ENCODE data around the gene INO80.

The INO80 gene

DNA sequence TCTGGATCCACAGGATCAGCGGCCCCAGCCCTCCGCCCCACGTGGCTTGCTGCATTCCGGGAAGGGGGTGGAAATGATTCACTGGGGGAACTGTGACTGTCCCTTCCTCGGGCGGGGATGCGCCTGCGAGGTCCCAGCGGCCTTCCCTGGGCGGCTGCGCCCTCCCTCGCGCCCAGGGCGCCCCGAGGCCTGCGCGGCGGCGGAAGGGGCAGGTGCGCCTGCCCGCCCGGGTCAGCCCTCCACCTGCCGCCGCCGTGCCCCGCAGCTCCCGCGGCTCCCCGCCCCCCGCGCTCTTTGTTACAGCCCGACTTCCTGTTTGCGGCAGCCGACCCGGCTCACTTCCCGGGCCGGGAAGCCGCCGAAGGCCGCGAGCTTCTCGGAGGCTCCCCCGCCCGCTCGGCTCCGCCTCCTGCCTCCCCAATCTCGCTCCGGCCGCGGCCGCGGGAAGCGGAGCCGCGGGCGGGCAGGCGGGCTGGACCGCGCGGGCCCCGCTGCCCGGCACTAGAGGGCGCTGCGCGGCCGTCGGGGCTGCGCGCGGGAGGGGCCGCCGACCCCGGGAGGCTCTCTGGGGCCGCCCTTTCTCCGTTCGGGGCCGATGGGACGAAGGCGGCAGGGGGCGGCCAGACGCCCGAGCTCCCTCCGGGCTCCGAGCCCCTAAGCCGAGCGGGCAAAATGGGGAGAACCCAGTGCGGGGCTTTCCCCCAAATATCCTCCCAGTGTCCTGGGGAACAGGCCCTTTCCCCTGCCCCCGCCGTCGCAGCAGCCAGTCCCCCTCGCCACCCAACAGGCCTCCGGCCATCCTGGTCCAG, 174.3 kb downstream of the INO80 start:
- DNase-seq = peak; percentile 72 to 74

GRCh38 chr15:40941068-40941527, 175.0 kb downstream of the INO80 start:
- DNase-seq = no peak

- DNase-seq = no peak
Observed at GRCh38 chr15:40940296-40940801, 175.7 kb downstream of the INO80 start.

GRCh38 chr15:40938536-40938870, 177.6 kb downstream of the INO80 start:
- DNase-seq = no peak

- DNase-seq = peak; percentile 16 to 48
Observed at GRCh38 chr15:40937762-40938535, 178.1 kb downstream of the INO80 start.

GRCh38 chr15:40936709-40937666, 179.1 kb downstream of the INO80 start:
- DNase-seq = no peak

- no peak for DNase-seq
Observed at GRCh38 chr15:40936234-40936708, 179.8 kb downstream of the INO80 start.

DNA sequence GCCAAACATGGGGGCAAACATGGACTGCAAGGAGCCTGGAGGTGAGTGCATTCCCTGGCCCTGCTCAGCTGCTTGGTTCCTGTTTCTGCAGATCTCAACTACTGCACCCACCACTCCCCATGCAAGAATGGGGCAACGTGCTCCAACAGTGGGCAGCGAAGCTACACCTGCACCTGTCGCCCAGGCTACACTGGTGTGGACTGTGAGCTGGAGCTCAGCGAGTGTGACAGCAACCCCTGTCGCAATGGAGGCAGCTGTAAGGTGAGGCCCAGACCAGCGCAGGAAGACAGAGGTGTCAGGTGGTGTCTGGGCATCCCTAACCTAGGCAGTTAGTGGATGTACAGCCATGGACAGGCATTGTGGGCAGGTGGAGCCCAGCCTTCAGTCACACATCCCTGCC, 181.6 kb downstream of the INO80 start:
- no peak for DNase-seq

GRCh38 chr15:40933517-40933902, 182.6 kb downstream of the INO80 start:
- no peak for DNase-seq

DNA sequence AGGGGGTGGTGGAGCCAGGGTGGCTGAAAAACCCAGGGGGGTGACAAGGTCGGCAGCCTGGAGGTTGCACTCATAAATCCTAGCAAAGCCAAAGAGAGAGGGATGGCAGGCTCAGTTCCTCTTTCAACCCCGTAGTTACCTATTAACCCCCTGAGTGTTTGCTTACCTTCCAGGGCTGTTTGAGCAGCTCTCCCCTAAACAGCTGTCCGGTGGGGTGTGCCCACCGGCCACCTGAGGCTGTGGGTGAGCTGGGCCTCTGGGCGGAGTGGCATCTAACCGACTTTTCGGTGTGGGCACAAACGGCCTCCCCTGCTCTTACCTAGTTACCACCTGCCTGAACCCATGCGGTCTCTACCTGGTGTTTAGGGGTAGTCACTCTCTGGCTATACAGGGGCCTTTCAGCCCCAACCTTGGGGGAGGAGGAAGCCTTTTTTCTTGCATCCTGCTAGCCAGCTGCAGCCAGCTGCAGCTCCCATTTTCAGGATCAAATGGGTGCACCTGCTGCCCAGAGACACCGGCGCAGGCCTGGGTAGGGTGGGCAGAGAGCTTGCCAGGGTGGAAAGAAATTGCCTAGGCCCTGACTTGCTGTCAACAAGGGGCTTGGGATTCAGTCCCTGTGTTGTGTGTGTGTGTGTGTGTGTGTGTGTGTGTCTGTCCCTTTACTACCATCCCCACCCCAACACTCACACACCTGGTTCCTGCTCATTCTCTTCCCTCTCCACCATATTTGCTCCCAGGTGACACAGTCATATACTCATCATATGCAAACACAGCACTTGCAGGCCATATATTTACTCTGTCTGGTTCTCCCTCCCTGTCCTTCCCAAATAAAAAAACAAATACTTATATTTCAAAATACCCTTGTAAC, 183.2 kb downstream of the INO80 start:
- no peak for DNase-seq

GRCh38 chr15:40932156-40932555, 183.9 kb downstream of the INO80 start:
- DNase-seq = no peak

GRCh38 chr15:40931300-40932142, 184.6 kb downstream of the INO80 start:
- DNase-seq = no peak

DNA sequence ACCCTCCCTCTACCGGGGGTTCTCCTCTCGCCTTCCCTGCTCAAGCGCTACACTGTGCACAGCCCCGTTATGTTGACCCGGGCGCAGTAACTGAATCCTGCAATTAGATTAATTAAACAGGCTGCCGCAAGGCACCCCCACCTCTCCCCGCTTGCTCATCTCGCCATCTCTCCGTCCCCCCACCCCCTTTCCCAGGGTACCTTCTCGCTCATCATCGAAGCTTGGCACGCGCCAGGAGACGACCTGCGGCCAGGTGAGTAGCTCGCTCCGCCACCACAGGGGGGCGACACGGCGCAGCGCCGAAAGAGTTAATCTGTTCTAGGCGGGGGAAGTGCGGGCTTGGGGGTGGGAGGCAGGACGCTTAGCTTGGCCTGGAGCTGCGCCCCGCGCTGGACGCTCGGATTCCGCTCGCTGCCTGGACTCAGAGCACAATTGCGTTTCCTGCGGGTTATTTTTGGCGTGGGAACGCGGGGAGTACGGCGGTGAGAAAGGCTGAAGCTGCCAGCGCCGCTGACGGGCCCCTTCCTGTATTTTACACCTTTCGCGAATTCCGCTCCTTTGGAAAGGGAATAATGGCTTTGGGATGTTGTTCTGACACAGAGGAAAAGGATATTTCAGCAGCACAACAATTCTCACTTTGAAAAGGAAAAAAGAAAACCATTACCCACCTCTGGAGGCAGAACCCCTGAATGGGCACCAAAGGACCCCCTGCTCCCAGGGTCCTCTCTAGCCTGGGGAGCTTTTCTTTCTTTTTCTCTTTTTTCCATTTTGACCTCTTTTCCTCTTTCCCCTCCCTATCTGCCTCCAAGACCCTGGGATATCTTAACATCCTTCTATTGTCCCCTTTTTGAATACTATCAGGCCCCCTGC, 185.4 kb downstream of the INO80 start:
- no peak for DNase-seq

- no peak for DNase-seq
Observed at GRCh38 chr15:40929660-40930429, 186.2 kb downstream of the INO80 start.
